Endometrial microvascular endothelial cells (primary cell): ENCODE data around the gene SMPD3. TPM values are rescaled to one million over a fixed set of nuclear protein-coding genes. Genes with fewer than 3 reads are reported as not detected.

Experiments used
- in situ Hi-C: cut with HindIII; loops from 2 replicates; pipeline ENCODE4 v1.10.0; 2017; ENCODE audit warnings: low sequenced_read_pairs, low pct_unique_long_range_greater_than_20kb; ENCODE audit errors: inconsistent ontology term
- total RNA-seq: library from RNA; depleted of rRNA; stranded (reverse); fragments of >200 nt; gene quantifications from one replicate; pipeline ENCODE4 v1.2.3, GENCODE V29; 2015; ENCODE audit errors: inconsistent ontology term

The SMPD3 gene
- total RNA-seq, 1 donor from 2014 or later = not detected

DNA sequence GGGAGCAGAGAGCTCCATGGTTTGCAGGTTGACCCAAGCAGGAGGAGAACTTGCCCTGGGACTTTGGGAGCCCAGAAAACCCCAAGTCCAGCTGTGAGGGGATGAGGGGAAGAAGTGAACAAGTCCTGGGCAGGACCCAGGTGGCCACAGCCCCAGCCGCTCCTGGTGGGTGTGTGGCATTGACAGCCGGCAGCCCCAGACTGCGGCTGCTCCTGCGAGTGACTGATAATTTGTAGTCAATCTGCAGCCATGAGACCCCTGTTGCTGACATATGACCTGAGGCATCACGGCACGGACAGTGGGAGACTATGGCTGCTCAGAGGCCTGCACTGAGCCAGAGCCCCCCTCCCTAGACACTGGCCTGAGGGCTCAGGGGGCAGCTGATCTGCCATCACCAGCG is 71.1 kb downstream of the SMPD3 start:
- in situ Hi-C loops = no loop called here

DNA sequence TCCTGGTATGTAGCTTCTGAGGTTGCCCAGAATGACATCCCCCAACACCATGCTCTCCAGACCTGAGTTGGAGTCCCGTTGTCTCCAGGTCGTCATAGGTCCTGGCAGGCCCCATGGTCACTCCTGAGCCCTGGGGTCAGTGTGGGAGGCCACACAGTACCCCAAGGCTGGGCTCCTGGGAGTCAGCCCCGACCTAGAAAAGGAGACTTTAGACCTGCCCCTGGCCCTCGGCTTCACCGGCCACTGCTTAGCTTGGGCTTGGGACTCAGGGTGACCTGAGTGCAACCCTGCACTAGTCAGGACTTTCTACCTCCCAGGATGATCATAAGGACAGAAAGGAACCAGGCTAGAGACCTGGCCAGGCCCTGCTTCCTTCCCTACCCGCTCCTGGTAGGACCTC is 71.7 kb downstream of the SMPD3 start:
- in situ Hi-C loops = no loop called here

DNA sequence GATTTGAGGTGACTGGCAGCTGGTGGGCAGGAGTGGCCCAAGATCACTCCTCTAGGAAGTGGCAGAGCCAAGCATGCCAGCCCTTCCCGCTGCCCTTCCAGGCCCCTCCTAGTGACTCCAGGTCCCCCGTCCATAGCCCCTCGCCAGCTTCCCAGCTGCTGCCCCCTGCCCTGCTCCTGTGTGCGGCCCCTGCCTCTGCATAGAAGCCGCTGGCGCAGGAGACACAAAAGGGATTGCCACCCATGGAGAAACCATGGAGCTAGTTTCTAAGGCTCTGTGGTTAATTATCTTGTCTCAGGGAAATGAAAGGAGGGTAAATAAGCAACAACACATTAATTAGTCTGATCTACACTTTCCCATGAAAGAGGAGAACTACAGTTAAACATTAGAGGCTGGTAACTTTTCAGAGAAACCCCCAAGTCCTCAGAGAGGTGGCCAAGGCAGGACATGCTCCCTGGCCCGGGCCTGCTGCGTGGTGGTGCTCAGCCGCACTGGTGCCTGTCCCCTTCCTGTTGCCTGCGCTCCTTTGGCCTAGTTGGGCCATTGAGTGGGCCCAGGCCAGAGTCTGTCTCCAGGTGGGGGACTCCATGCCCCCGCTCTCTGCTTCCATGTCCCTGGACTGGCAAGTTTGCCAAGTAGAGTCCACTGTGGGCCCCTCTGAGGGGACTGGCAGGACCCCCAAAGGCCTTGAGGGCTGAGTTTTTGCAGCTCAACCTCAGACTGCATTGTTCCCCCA is 72.3 kb downstream of the SMPD3 start:
- in situ Hi-C loops = no loop called here

DNA sequence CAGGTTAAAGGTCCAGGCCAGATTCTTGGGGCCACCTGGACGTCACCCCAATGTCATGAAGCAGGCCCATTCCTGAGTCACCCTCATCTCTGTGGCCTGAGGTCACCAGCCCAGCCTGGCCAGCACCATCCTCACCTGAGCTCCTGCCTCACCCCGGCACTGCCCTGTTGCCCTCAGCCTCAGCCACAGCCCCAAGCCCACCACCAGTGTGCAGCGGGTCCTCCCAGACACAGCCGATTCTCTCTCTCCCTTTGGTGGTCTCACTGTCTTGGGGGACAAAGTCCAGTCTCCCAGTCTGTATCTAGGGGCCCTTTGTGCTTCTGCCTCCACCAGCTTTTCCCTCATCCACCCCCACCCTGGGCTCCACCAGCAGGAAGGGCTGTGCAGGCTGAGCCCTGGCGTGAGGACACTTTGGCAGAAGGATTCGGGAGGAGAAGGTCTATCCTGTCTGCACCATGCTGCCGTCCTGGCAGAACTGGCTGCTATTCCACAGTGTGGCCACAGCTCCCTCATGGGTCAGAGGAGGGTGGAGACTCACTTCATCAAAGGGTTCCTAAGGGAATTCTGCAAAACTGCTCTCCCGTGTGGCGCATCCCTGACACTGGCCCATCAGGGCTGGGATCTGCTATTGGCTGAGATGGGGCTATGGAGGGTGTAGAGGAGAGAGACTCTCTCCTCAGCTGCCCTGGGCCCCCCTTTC is 73.2 kb downstream of the SMPD3 start:
- in situ Hi-C loops = no loop called here

DNA sequence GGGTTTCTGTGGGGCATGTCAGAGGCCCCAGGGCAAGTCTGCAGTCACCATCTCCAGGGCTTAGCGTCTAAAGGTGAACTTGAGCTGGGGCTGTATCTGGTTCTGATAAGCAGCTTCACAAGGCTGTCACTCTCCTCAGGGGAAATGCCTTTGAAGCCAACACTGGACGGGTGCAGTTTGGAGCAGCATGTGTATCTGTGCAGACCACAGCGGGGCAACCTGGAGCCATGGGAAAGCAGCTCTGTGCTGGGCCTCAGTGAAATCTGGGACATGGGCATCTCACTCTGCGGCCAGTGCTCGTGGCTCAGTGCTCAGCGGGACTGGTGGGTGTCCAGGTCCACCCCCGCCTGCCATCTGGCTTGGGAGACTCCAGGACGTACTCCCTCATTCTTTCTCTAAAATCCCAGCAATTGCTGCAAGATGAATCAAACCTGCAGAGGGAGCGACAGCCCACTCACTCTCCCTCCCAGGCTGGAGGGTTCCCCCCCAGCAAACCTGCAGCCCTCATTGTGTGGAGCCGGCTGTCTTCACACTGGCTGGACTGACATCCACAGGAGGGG is 74.0 kb downstream of the SMPD3 start:
- in situ Hi-C loops = no loop called here

DNA sequence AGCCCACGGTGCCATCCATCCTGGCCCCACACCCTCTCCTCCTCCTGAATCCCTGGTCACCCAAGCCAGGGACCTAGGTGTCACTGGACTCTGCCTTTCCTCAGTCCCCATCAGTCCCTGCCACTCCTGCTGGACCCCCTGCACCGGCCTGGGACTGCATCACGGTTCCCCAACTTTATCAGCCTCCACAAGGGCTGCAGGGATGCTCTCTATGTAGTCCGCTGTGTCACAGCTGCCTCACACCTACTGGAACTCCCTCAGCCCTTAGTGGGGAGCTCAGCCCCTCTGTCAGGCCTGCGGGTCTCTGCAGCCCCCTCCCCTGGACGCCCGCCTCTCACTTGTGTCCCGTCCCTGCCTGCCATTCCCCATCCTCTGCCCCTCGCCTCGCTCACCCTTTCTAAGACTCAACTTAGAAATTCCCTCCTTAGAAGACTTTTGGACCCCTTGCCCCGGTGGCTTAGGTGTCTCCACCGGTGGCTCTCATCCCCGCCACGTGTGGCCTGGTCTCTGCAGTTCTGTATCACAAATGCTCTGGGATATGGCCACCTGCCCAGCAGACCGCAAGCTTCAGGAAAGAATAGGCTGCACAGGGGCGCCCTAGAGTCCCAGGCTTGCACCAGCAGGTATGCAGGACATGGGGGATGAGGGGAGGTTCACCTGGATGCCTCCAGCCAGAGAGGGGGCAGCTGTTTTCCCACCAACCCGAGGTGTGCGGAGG is 74.6 kb downstream of the SMPD3 start:
- in situ Hi-C loops = no loop called here

DNA sequence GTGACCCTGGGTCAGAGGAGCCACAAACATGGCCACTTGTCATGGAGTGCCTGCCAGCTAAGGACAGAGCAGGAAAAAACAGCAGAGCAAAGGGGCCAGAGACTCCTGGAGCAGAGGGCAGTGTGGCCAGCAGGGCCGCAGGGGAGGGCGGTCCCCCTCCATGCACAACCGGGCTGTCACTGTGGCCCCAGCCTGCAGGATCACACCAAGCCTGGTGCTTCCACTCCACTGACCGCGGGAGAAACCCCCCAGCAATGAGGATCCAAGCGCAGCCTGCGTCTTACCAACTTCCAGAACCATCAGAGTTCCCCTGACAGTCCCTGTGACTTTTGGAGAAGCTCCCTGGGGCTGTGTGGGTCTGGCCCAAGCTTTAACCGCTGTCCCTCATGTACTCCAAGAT is 75.5 kb downstream of the SMPD3 start:
- in situ Hi-C loops = no loop called here

DNA sequence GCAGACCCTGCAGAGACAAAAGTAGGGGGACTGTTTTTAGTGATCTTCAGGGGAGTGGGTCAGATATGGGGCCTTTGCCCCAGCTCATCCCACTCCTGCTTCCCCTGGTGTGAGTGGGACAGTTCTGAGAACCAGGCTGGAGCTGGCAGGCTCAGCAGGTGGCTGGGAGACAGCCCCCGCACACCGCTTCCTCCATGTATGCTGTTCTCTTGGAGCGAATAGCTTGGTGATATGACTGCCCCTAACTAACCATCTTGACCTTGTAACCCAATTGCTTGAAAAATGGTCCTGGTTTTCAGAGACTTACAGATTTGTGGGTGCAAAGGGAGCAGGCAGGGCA is 76.0 kb downstream of the SMPD3 start:
- in situ Hi-C loops = no loop called here

DNA sequence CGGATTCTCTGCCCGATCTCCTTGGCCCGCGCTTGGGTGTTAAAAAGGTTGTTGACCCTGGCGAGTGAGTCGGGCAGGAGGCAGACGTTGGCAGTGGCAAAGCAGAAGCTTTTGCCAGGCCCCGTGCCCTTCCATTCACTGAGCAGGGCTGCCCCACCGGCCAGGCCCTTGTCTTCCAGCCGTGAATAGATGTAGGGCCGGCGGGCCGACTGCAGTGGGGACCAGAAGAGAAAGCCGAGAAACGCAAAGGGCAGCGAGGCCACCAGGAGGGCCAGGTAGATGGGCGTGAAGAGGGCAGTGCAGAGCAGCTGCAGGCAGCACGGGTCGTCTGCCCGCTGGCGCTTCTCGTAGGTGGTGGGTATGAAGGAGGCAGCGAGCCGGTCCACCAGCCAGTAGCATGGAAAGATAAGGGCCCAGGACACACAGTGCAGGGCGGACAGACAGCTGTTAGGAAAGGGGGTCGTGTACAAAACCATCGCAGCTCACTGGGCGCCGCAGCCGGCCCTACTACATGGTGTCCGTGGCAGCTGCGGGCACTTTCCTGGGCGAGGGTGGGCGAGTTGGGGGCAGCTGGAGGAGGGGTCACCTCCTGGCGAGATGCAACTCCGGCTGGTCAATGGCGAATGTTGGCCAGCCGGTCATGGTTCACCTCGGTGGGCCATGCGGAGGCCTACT is 76.5 kb downstream of the SMPD3 start:
- in situ Hi-C loops = no loop called here

DNA sequence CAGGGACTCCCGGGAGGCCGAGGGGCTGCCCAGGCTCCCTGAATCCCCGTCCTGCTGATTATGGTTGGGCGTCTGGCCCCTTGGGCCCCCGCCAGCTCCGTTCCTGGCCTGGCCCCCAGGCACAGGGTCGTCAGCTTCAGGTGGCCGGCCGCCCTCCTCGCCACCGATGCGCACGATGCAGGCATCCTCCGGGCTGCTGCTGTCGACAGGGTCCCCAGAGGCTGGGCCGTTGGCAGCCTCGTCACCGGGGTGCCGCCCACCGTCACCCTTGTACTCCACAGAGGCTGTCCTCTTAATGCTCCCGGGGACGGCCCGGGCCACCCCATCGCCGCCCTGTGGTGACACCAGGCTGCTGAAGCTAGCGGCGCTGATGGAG is 77.0 kb downstream of the SMPD3 start:
- in situ Hi-C loops = no loop called here

DNA sequence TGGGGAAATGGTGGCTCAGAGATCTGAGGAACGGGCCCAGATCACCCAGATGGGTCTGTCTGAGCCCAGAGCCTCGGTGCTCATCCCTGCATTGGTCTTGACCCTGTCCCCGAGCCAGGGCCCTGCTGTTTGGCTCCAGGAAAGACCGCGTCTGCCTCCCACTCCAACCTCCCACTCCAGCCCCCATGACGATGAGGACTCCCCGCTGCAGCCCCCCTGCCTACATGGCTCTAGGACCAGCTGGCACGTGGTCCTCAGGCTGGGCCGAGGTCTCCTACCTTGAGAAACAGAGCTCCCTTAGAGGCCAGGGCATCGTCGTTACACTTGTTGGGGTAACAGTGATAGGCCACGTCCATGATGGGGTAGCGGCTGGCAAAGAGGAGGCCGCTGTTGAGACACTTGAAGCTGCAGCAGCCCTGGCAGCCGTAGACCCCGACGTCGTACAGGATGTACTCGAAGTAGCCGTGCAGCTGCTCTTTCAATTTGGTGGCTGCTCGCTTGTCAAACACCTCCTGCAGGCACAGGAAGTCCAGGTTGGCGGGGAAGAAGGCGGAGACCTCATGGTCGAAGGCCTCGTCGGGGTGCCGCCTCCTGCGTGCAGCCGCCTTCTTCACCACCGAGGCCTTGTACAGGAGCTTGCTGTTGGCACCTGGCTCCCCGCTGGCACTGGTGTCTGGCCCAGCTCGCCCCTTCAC is 77.6 kb downstream of the SMPD3 start:
- in situ Hi-C loops = no loop called here

DNA sequence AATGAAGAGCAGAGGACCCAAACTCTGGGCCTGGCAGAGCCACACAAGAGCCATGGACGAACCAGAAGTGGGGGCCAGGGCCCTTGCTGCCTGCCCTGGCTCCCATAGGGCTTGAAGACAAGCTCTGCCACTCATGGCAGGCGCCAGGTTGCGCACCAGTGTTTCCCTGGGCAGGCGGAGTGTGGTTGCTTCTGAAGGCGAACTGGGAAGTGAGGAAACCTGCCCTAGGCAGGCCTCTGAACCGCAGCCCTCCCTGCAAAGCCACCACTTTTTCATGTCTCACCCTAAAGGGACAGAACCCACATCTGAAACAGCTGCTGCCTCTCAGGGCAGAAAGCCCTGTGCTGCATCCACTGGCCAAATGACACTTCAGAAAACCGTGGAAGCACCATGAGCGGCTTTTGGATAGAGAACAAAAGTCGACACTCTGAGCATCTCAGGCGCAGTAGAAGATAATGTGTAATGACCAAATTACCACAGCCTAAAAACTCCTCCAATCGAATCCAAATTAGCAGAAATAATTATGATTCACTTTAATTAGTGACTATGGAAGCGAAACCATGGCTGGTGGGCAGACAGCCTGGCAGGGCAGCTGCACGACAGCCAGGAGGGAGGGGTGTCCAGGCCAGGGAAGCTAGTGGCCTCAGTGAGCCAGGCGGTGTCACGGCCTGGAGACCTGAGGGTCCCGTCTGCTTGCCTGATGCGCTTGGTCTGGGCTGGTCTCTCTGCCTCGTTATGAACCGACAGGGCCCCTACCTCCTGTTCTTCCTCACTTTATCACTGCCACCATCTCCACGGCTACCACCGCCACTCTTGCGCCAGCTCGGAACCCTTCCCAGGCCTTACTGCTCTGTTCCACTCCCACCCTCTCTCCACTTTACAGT is 78.4 kb downstream of the SMPD3 start:
- in situ Hi-C loops = no loop called here

DNA sequence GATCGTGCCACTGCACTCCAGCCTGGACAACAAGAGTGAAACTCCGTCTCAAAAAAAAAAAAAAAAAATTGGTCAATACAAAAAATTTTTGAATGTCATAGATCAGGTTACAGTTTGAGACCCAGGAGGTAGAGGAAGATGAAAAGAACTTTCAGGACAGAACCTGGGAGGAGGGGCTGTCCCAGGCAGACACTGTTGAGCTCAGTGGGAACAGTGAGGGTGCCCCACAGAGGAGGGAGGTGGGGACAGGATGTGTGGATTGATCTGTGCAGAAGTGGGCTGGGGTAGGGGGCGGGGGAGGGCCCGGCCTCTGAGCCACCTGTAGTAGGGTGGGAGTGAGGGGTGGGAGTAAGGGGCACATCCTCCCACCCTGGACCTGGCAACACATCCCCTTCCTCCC is 79.1 kb downstream of the SMPD3 start:
- in situ Hi-C loops = no loop called here

DNA sequence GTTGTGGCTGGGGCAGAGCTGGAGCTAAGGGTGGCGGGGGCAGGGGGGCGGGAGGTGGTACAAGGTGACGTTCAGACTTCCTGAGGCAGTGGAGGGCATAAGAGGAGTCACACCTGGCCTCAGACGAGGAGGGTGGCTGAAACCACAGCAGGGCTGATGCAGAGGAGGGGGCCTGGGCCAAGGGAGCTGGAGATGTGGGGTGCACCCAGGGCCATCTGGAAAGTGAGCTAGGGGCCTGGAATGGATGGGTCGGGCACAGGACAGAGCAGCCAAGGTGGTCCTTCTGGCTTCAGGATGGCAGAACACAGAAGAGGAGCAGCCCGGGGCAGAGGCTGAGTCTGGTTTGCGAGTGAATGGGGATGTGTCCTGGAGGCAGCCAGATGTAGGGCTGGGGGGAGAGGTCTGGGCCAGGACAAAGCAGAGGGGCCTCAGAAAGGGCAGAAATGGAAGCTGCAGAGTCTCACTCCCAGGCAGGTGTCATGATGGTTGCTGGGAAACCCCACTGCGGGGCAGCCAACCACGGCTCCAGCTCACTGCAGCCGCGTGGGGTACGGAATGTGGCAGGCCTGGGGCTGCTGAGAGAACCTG is 79.9 kb downstream of the SMPD3 start:
- in situ Hi-C loops = no loop called here

DNA sequence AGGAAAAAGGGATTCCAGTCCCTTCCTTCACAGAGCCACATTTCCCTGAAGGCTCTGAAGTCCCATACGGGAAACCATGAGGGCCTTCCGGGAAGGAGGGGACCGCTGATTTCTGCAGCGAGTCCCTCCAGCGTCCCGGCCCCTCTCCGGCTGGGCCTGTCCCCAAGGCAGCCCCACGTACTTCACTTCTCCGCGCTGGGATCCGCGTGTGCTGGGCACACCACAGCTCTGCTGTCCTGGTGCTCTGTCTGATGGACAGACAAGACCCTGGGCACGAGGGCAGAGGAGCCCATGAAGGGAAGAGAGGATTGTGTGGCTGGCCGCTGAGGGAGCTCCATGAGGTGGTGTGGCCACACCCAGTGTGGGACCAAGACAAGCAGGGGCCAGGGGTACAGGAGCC is 80.4 kb downstream of the SMPD3 start:
- in situ Hi-C loops = no loop called here

DNA sequence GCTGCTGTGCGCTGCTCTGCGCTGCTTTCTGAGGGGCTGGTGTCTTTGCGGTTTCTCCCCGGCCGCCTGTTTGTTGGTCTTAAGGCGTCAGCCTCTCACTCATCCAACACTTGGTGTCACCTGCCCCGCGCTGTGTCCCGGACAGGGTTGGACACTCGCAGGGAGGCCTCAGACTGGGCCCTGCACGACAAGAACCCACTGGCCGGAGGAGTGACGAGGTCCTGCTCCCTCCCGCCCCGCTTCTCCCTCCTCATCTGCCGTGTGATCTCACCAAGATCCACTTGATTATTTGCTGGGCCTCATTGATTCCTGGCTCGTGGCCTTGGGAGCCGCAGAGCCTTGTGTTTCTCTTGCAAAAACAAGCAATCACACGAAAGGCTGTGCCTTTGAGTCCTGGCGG is 80.9 kb downstream of the SMPD3 start:
- in situ Hi-C loops = no loop called here

DNA sequence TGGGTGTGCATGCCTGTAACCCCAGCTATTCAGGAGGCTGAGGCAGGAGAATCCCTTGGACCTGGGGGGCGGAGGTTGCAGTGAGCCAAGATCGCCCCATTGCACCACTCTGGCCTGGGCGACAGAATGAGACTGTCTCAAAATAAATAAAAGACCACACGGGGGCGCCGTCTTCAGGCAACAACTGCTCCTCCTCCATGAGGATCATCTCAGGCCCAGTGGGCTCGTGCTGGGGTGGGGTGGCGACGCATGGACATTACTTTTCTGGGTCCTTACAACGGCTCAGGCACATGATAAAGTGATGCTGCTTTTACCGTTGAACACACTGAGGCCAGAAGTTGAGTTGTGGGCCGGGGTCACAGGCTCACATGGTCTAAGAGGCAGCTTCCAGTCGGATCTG is 81.3 kb downstream of the SMPD3 start:
- in situ Hi-C loops = no loop called here

DNA sequence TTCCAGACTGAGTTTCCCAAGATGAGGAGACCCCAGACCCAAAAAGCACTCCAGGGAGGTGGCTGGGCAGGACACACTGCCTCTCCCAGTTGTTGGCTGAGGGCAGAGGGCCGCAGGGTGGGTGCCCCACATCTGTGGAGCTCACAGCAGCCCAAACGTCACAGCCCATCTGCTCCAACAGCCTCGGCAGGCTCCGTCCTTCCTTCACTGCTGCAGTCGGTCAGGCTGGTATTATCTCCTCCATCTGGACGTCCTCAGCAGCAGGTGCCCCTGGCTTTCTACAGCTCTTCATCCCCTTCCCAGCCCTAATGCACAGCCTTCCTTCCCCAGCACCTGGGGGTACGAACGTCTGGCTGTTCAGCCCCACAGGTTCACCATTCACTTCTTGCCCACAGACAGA is 82.2 kb downstream of the SMPD3 start:
- in situ Hi-C loops = no loop called here
